HG03520 (cell line): Measurements from ENCODE around the gene STK25.
A peak's percentile ranks its signal among the peaks of the same experiment; 100 is the strongest.

Source experiments
- ATAC-seq: cut with Tn5 transposase; IDR thresholded peaks from one replicate; pipeline ENCODE4 v1.9.1; 2021; ENCODE audit warnings: mild to moderate bottlenecking, moderate library complexity; ENCODE audit not compliant: unreplicated experiment

Gene STK25

GRCh38 chr2:241508240-241509154 lies at the start of gene STK25:
TSS of gene STK25 (minus strand) at chr2:241508584. CDS start at chr2:241508035, 549 bp downstream.
- peak; percentile 88 for ATAC-seq

GRCh38 chr2:241556746-241557145 lies 48.4 kb upstream of the STK25 start:
- ATAC-seq, result no peak

- no peak for ATAC-seq
Measured at GRCh38 chr2:241555711-241556110, 47.3 kb upstream of the STK25 start.

- ATAC-seq, result no peak
Measured at GRCh38 chr2:241554610-241555322, 46.4 kb upstream of the STK25 start.

GRCh38 chr2:241553981-241554380 lies 45.6 kb upstream of the STK25 start:
- no peak for ATAC-seq

- ATAC-seq, result no peak
Measured at GRCh38 chr2:241553512-241553830, 45.1 kb upstream of the STK25 start.

- ATAC-seq, result no peak
Measured at GRCh38 chr2:241551998-241552737, 43.8 kb upstream of the STK25 start.

GRCh38 chr2:241551599-241551997 lies 43.2 kb upstream of the STK25 start:
- no peak for ATAC-seq

GRCh38 chr2:241550616-241551580 lies 42.5 kb upstream of the STK25 start:
- ATAC-seq, result no peak

GRCh38 chr2:241548451-241548835 lies 40.1 kb upstream of the STK25 start:
- ATAC-seq, result no peak

- ATAC-seq, result no peak
Measured at GRCh38 chr2:241547781-241548450, 39.5 kb upstream of the STK25 start.

GRCh38 chr2:241546771-241547498 lies 38.6 kb upstream of the STK25 start:
- ATAC-seq, result no peak

- ATAC-seq, result no peak
Measured at GRCh38 chr2:241545523-241546473, 37.4 kb upstream of the STK25 start.

- ATAC-seq, result no peak
Measured at GRCh38 chr2:241545106-241545505, 36.7 kb upstream of the STK25 start.

GRCh38 chr2:241542278-241542605 lies 33.9 kb upstream of the STK25 start:
- no peak for ATAC-seq

GRCh38 chr2:241541564-241542277 lies 33.3 kb upstream of the STK25 start:
- no peak for ATAC-seq

- ATAC-seq, result no peak
Measured at GRCh38 chr2:241540771-241541561, 32.6 kb upstream of the STK25 start.
